GM18907 (cell line): ENCODE measurements around the gene HMBS.
"Not testable (repeated sequence)": the region's sequence is repeated elsewhere in the genome, so short reads cannot be mapped to it uniquely, and the experiment has no call there.

Source experiments
- ATAC-seq: cut with Tn5 transposase; IDR thresholded peaks from one replicate; pipeline ENCODE4 v1.9.1; 2021; ENCODE audit warnings: mild to moderate bottlenecking, moderate library complexity; ENCODE audit not compliant: unreplicated experiment

The HMBS gene

DNA sequence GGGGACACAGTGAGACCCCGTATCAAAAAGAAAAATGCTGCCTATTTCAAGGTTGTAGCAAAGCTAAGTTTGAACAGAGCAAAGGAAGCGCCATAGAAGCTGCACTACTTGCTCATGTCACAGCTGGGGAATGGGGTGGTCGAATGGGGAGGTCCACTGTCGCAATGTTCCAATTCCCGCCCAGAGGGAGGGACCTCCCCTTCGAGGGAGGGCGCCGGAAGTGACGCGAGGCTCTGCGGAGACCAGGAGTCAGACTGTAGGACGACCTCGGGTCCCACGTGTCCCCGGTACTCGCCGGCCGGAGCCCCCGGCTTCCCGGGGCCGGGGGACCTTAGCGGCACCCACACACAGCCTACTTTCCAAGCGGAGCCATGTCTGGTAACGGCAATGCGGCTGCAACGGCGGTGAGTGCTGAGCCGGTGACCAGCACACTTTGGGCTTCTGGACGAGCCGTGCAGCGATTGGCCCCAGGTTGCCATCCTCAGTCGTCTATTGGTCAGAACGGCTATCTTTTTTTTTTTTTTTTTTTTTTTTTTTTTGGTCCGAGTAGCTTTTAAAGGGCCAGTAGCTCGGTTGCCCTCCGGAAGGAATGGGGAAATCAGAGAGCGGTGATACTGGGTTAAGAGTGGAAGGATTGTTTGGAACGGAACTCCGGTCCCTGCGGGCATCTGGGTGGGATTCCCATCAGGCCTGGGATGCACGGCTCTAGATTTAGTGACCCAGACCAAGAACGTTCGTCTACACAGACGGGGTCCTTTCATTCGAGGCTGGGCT, at the start of gene HMBS:
Gene HMBS, plus strand, starts transcription at position 219 of the 774 bp plus-strand sequence. Its CDS starts 153 bp downstream, at position 372.
- ATAC-seq, result peak; percentile 87

DNA sequence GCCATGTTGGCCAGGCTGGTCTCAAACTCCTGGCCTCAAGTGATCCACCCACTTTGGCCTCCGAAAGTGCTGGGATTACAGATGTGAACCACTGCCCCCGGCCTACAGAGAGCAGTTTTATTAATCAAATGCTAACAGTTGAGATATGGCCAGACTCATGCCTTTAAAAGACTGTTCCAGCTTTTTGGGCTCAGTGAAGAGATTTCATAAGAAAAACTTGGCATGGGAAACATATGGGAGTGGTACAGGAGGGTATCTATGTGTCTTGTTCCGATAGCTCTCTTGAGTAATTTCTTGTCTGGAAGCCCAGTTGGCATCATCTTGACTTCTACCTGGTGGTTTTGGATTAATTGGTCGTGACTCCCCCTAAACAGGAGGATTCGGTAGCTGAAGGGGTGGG, 45.8 kb upstream of the HMBS start:
- no peak for ATAC-seq

DNA sequence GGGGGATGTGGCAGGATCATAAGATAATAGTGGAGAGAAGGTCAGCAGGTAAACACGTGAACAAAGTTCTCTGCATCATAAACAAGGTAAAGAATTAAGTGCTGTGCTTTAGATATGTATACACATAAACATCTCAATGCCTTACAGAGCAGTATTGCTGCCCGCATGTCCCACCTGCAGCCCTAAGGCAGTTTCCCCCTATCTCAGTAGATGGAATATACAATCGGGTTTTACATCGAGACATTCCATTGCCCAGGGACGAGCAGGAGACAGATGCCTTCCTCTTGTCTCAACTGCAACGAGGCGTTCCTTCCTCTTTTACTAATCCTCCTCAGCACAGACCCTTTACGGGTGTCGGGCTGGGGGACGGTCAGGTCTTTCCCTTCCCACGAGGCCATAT, 45.2 kb upstream of the HMBS start:
- not testable (repeated sequence) for ATAC-seq

DNA sequence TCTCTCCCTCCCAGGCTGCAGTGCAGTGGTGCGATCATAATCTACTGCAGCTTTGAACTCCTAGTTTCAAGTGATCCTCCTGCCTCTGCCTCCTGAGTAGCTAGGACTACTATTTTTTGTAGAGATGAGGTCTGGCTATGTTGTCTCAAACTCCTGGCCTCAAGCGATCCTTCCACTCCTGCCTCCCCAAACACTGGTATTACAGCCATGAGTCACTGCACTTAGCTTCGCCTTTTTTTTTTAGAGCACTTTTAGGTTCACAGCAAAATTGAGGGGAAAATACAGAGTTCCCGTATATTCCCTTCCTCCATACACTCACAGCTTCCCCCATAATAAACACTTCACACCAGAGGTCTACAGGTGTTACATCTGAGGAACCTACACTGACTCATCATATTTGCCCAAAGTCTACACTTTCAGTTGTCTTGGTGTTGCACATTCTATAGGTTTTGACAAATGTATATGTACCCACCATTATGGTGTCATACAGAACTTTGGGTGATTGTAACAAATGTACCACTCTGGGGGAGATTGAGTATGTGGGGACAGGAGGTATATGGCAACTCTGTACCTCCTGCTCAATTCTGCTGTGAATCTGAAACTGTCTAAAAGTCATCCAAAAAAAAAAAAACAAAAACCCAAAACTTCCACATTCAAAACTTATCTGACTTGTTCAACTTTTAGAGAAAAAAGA, 42.7 kb upstream of the HMBS start:
- no peak for ATAC-seq

DNA sequence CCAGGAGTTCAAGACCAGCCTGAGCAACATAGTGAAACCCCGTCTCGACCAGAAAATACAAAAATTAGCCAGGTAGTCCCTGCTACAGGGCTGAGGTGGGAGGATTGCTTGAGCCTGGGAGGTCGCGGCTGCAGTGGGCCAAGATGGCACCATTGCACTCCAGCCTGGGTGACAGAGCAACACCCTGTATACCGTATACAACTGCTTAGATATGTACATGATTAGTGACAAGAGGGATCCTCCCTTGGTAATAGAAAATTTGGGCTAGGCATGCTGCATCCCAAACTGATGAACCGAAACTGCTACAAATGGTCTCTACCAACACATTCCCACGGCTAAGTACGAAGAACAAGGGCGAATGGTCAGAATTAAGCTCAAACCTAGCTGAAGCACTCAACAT, 41.8 kb upstream of the HMBS start:
- ATAC-seq, result no peak

DNA sequence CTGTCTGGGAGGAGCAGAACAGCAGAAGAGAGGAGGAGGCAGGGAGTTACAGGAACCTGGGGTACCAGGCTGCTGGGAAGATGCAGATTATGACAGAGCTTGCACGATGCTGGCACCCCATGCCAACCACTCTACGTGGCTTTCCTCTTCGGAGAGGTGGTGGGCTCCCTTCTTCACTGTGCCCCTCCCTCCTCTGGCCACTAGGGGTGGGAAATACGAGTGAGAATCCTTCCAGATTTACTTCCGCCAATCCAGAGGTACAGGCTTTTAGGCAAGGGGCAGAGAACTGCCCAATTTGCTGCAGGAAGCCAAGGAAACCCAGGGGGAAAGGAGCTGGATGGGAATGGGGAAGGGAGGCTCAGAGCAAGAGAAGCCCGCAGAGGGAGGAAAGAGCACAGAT, 40.0 kb upstream of the HMBS start:
- no peak for ATAC-seq

DNA sequence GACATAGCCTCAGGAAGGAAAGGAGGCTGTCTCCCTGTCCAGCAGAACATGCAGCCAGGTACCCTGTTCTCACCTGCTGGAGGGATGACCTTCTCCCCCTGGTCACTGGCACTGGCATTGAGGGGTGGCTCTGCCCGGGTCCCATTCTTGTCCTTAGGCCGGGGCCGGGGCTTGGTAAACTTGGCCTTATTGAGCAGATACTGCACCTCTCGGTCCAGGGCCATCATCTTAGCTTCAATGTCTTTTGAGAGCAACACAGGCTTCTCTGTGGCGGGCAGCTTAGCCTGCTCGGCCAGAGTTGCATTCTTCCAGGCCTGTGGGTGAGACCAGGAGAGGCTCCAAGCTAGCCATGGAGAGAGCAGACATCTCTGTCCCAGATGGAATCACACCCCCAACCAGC, 38.2 kb upstream of the HMBS start:
- no peak for ATAC-seq

DNA sequence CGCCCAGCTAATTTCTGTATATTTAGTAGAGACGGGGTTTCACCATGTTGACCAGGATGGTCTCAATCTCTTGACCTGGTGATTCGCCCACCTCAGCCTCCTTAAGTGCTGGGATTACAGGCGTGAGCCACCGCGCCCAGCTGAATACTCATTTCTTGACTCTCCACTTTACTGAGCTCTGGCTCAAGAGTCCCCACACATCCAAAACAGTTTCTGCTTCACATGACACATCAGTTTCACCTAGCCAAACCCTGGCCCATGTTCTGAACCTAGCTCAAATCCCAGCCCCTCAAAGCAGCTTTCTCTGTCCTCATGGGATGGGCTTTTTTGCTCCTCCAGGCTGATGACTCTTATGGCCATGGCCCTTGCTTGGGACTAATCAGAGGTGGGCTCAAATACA, 37.5 kb upstream of the HMBS start:
- no peak for ATAC-seq

DNA sequence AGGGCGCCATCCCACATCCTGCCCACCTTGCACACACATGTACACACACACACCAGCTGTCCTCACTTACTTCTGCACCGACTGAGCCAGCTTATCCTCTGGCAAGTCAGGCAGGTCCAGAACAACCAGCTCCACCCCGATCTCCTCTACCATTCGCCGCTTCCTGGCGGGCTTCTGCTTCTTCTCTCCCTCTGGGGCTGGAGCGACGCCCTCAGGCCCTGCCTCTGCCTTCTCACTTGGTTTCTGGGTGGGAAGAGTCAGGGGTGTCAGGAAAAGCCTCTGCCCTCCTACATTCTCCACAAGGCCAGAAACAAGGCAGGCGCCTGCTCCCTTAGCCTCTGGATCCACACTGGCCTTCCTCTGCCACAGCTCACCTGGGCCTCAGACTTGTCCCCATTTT, 36.0 kb upstream of the HMBS start:
- no peak for ATAC-seq

DNA sequence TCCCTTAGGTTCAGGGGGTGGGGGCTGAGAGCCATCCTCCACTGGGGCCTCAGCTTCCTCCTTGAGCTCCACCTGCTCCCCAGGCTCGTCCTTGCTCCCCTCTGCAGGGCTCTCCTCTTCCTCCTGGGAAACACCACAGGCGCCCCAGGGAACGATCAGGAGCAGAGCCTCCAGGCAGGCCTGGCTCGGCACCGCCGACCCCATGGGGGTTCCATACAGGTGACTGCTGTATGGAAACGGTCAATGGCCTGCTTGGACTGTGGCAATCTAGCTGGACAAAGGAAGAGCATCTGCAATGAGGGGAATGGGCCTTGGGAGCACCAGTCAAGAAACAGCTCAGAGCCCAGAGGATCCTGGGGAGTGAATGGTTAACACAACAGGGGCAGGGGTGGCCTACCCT, 35.6 kb upstream of the HMBS start:
- no peak for ATAC-seq

DNA sequence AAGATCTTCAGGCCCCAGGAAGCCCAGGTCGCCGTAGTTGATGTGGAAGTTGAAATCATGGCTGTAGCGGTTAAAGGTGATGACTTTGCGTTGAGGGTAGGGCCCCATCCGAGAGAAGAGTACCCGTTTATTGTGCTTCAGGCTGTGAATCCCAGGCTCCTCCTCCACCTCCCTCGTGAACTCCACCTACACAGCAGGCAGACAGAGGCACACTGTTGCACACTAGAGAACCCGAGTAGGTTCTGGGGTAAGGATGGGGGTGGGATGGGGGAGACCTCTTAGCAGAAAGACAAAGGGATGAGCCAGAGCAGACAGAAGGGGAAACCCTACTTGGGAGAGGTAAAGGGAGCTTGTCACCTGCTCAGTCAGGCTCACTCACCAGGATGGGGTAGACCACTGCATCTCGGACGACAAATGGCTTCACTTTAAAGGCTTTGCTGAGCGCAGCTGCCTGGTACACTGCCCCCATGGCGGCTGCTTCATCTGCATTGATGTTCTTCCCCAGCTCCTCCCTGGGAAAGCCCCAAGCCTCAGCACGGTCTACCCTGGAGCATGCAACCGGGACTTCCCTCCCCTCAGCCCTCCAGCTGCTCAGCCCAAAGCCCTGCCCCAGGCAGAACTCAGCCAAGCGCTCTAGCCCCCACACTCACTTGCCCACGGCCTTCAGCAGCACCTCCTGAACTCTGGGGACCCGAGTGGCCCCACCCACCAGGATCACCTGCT, 33.1 kb upstream of the HMBS start:
- ATAC-seq, result peak; percentile 53

DNA sequence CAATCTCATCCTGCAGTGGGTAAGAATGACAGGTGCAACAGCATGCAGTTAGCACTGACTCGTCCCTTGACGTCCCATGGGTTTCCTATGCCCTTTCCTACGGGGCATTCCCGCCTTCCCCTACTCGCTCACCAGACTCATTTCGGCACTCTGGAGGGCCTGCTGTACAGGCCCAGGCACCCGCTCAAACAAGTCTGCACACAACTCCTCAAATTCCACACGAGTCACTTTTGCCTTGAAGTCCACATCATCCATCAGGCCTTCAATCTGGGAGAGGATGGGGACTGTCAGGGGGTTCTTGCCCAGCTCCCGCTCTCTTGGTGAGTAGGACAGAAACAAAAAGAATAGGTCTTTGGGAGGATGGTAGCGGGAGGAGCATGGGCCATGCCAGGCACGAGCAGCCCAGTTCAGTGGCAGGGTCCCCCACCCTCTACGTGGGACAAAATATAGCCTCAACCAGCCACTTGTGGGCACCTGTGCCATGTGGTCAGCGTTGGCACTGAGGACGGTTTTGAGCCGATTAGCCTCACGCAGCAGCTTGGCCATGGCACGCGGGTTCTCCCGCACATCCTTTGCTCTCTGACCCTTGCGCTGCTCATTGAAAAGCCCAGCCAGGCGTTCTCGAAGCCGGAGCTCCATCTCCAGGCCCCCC, 32.4 kb upstream of the HMBS start:
- ATAC-seq, result no peak

DNA sequence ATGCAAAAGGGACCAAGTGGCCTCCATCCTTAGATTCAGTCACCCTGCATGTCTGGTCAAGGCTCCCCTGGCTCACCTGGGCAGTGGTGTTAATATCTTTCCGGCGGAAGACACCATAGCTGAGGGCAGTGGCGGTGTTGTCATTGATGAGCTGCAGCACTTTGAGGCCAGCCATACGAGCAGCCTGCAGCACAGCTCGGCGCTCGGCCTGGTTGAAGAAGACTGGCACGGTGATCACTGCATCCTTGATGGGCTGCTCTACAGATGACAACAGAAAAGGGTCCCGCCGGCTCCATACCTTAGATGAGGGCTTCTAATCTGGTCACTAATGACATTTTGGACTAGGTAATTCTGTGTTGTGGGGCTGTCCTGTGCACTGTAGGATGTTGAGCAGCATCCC, 30.3 kb upstream of the HMBS start:
- ATAC-seq, result no peak

DNA sequence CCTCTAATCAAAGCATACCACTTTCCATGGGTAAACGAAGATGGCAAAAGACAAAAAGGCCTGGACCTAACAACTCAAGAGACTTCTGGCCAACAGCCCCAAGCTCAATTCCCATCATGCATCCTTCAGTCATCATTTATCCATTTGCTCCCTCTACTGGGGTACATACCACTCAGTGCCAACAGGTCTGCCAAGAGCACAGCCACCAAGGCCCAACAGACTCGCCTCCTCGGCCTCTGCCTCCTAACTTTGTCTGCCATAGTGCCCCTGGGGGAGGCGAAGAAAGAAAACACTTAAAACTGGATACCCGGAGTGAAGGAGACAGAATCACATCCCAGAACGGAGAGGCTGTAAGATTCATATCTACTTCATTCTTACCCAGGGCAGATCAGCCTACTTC, 28.8 kb upstream of the HMBS start:
- ATAC-seq, result no peak

DNA sequence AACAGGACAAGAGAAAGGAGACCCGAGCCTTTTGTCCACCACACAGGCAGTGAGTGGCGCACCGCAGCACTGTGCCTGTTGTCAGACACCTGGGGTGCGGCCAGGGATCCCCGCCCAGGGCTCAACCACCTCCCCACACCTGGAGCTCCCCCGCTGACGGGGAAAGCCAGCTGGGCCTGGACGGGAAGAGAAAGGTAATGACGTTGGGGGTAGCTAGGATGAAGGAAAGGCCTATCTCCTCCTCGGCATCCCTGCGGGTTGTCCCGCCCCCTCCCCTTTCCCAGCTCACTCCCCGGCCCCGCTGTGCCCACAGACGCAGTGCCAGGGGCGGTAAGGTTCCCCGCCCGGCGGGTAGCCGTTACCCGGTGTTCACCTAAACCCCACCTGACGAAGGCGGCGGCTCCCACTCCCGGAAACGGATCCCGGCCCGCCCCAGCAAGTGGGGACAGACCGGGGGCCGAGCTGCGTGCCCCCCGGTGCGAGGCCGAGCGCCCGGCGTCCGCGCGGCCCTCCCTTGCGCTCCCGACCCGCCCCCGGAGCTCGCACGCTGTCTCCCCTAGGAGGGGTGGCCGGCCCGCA, 28.2 kb upstream of the HMBS start:
- ATAC-seq, result peak; percentile 22

DNA sequence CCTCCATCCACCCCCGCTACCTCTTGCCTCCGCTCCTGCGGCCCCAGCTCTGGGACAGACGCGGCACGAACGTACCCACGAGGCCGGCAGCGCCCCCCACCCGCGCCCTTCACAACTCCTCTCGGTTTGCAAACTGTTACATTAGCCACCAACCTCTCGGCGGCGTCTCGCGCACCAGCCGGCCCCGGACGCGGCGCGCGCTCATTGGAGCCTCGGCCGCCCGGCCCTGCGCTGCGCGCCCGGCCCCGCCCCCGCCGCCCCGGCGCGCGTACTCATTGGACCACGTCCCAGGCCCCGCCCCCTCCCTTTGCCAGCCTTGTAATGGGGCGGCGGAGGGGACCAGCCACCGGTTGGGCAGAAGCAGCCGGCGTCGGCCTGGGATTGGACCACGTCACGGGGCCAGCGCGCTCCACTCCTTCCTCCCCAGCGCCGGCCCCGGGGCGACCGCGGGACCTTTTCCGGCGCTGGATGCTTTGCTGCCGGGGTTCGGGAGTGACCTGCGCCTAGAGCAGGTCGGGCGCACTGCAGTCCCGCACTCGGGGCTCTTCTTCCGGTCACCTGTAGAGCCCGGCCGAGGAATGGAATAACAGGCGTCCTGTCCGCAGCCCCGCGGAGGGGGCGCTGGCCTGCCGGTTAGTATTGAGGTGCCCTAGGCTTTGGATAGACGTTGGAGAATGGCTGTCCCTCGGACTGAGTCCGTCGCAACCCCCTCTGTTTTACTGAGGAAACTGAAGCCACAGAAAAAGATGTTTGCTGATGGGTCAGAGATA, 27.5 kb upstream of the HMBS start, which contains the start of gene HYOU1:
Gene HYOU1, minus strand, starts transcription at position 206 of the 770 bp plus-strand sequence. CDS start 1,045 bp downstream, outside the sequence.
- peak; percentile 87 for ATAC-seq

DNA sequence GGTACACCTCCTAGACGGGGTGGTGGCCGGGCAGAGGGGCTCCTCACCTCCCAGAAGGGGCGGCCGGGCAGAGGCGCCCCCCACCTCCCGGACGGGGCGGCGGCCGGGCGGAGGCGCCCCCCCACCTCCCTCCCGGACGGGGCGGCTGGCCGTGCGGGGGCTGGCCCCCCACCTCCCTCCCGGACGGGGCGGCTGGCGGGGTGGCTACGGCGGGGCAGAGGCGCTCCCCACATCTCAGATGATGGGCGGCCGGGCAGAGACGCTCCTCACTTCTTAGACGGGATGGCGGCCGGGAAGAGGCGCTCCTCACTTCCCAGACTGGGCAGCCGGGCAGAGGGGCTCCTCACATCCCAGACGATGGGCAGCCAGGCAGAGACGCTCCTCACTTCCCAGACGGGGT, 25.6 kb upstream of the HMBS start:
- not testable (repeated sequence) for ATAC-seq

DNA sequence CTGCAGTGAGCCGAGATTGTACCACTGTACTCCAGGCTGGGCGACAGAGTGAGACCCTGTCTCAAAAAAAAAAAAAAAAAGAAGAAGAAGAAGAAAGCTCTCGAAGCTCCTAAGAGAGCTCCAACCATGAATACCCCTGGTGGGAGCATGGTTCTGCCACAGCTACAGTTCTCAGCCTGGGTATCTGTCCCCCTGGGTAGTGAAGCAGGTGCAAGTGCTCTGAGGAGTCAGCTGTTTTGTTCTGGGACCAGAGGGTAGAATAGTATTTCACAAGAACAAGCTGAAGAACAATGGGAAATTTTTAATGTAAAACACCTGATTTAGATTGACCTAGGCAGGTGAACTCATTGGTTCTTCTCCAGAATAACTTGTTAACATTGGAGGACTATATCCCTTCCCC, 23.4 kb upstream of the HMBS start:
- ATAC-seq, result no peak

DNA sequence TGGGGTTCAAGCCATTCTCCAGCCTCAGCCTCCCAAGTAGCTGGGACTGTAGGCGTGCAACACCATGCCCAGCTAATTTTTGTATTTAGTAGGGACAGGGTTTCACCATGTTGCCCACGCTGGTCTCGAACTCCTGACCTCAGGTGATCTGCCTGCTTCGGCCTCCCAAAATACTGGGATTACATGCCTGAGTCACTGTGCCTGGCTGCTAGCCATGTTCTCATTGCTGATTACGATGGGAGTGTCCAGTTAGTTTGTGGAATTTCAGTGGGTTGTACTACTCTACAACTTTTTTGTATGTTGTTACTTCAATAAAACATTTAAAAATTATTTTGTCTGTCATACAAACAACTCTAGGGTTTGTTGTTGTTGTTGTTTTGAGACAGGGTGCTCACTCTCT, 21.9 kb upstream of the HMBS start:
- ATAC-seq, result no peak

DNA sequence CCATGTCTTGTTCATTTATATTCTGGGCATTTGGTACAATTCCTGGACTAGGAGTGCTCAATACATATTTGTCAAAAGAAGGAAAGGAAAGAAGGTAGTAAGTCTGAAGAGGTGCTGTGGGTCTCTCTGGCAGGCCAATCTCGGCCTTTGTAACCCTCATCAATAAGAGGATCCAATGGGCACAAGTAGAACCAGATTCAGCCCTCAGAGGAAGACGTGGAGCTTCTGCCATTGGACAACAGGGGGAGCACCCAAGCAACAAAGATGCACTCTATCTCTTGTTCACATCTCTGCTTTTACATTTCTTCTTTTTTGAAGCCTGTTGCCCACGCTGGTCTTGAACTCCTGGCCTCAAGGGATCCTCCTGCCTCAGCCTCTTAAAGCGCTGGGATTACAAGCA, 19.3 kb upstream of the HMBS start:
- no peak for ATAC-seq
